Measurements from ENCODE around the gene GPR107. TPM values are rescaled to one million over a fixed set of nuclear protein-coding genes. Genes with fewer than 3 reads are reported as not detected.
A peak's percentile ranks its signal among the peaks of the same experiment; 100 is the strongest.

The GPR107 gene
- polyA plus RNA-seq, 2 of the 4 experiments (the other 2 are of a cell fraction) = 28.1 to 45.1 TPM

DNA sequence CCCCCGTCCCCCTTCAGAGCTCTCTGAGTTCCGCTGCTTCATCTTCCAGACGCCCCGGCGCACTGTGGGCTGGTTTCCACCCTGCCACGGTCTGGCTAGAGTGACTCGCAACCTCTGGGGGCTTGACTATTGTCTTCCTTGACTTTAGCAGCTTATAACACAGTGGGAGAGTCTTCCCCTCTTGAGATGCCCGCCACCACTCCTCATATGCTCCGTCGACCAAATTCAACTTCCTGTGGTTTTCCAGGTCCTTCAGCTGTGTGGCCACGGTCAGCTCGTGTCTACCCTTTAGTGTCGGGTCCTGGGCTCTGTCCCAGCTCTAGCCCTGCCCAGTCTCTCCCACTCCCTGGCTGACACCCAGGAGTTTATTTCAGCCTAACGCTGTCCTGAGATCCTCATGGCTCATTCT is 90.3 kb downstream of the GPR107 start:
- ChIA-PET POLR2A (no interaction called here), CTCF (interaction anchor here (1.1 to 1.3 kb wide), 3 partner anchors 36 to 260 kb away, joined by 3 to 5 read pairs (median 4); no protein-coding TSS in a partner anchor)
- no peak for TF ChIP-seq JUNB (IDR thresholded peaks at IDR 0.05)
- TF ChIP-seq ZNF302 (CRISPR knock-in tag; IDR thresholded peaks at IDR 0.05) = no peak
- TF ChIP-seq PHF8 (IDR thresholded peaks at IDR 0.05; ENCODE audit: borderline replicate concordance, low read depth) = no peak
- TF ChIP-seq SMC3 (IDR thresholded peaks at IDR 0.05) = no peak
- no peak for TF ChIP-seq USF2 (IDR thresholded peaks at IDR 0.05)
- no peak for TF ChIP-seq POLR2AphosphoS2 (conservative IDR thresholded peaks at IDR 0.05; ENCODE audit: low read length)
- TF ChIP-seq ZC3H11A (IDR thresholded peaks at IDR 0.05) = no peak
- no peak for TF ChIP-seq KDM5A (IDR thresholded peaks at IDR 0.05)
- no peak for TF ChIP-seq CHD4 (IDR thresholded peaks at IDR 0.05; ENCODE audit: borderline replicate concordance)
- TF ChIP-seq, protein P1, sequence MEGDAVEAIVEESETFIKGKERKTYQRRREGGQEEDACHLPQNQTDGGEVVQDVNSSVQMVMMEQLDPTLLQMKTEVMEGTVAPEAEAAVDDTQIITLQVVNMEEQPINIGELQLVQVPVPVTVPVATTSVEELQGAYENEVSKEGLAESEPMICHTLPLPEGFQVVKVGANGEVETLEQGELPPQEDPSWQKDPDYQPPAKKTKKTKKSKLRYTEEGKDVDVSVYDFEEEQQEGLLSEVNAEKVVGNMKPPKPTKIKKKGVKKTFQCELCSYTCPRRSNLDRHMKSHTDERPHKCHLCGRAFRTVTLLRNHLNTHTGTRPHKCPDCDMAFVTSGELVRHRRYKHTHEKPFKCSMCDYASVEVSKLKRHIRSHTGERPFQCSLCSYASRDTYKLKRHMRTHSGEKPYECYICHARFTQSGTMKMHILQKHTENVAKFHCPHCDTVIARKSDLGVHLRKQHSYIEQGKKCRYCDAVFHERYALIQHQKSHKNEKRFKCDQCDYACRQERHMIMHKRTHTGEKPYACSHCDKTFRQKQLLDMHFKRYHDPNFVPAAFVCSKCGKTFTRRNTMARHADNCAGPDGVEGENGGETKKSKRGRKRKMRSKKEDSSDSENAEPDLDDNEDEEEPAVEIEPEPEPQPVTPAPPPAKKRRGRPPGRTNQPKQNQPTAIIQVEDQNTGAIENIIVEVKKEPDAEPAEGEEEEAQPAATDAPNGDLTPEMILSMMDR (IDR thresholded peaks at IDR 0.05) = no peak
- TF ChIP-seq MYC (IDR thresholded peaks at IDR 0.05; ENCODE audit: borderline replicate concordance, low read length) = no peak
- TF ChIP-seq EHF (CRISPR knock-in tag; IDR thresholded peaks at IDR 0.05) = no peak
- TF ChIP-seq FOSB (CRISPR knock-in tag; IDR thresholded peaks at IDR 0.05) = no peak
- TF ChIP-seq ELK1 (IDR thresholded peaks at IDR 0.05; ENCODE audit: low read depth, low read length) = no peak
- TF ChIP-seq NFE2L2 (conservative IDR thresholded peaks at IDR 0.05; ENCODE audit: low read length) = no peak
- TF ChIP-seq EP300 (IDR thresholded peaks at IDR 0.05) = no peak
- TF ChIP-seq CEBPB (IDR thresholded peaks at IDR 0.05) = no peak
- TF ChIP-seq RNF2 (IDR thresholded peaks at IDR 0.05; ENCODE audit: borderline replicate concordance, low read depth) = no peak
- no peak overlapping the region for H3K27ac ChIP-seq
- H3K4me1 ChIP-seq = no peaks in the 10 kb centered on the region
- no peak for DNase-seq (ENCODE audit: low read depth in 1 of 2, low spot score in 1 of 2)
- no peaks in the 10 kb centered on the region for H3K9me3 ChIP-seq
- ATAC-seq = peak in 1 of 2 experiments; percentile 30; a peak in 2 of 6 replicates
- H3K4me3 ChIP-seq = no peak overlapping the region
- 81% methylated on average over 14 of the region's 14 CpGs for WGBS (ENCODE audit: missing lambda C conversion rate)
- FAIRE-seq = no peak
- no peak overlapping the region for H3K4me2 ChIP-seq

DNA sequence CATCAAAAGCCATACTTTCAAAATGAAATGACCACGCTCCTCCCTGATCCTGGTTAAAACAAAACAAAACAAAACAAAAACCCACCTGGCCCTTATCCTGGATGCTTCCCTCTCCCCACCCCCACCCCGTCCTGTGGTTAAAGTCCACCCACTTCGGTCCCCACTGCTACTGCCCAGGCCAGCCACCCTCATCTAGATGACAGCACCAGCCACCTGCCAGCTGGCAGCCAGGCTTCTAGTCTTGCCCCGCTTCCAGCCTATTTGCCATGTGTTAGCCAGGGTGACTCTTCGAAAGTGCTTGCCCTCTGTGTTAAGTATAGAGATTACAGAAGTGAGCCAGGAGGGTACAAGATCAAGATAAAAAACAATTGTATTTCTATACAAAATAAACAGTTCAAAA is 91.0 kb downstream of the GPR107 start:
- Histone ChIP-seq H3K4me3 (no peak overlapping the region), H3K4me2 (no peak overlapping the region), H3K9me3 (no peaks in the 10 kb centered on the region), H3K4me1 (no peaks in the 10 kb centered on the region), H3K27ac (no peak overlapping the region)
- ChIA-PET POLR2A (no interaction called here), CTCF (interaction anchor here (1.2 to 1.3 kb wide), 3 partner anchors 37 to 199 kb away, joined by 3 to 4 read pairs (median 3); no protein-coding TSS in a partner anchor)
- 62% methylated on average over 5 of the region's 5 CpGs for WGBS (ENCODE audit: missing lambda C conversion rate)
- ATAC-seq (no peak), FAIRE-seq (no peak), DNase-seq (ENCODE audit: low read depth in 1 of 2, low spot score in 1 of 2) (no peak)
- no peak for TF ChIP-seq CEBPB (IDR thresholded peaks at IDR 0.05)
- TF ChIP-seq FOSL2 (IDR thresholded peaks at IDR 0.05) = no peak
- no peak for TF ChIP-seq FOSL2 (CRISPR knock-in tag; IDR thresholded peaks at IDR 0.05)
- TF ChIP-seq POLR2AphosphoS2 (conservative IDR thresholded peaks at IDR 0.05; ENCODE audit: low read length) = no peak
- no peak for TF ChIP-seq CBX8 (IDR thresholded peaks at IDR 0.05)
- TF ChIP-seq RNF2 (IDR thresholded peaks at IDR 0.05; ENCODE audit: borderline replicate concordance, low read depth) = no peak
- no peak for TF ChIP-seq USF2 (IDR thresholded peaks at IDR 0.05)
- no peak for TF ChIP-seq RFX5 (IDR thresholded peaks at IDR 0.05)
- no peak for TF ChIP-seq POLR2A (IDR thresholded peaks at IDR 0.05; ENCODE audit: low read length)
- no peak for TF ChIP-seq NPAS2 (CRISPR knock-in tag; IDR thresholded peaks at IDR 0.05; ENCODE audit: borderline replicate concordance)
- TF ChIP-seq CBX2 (IDR thresholded peaks at IDR 0.05; ENCODE audit: borderline replicate concordance, low read depth) = no peak
- TF ChIP-seq, protein P2, sequence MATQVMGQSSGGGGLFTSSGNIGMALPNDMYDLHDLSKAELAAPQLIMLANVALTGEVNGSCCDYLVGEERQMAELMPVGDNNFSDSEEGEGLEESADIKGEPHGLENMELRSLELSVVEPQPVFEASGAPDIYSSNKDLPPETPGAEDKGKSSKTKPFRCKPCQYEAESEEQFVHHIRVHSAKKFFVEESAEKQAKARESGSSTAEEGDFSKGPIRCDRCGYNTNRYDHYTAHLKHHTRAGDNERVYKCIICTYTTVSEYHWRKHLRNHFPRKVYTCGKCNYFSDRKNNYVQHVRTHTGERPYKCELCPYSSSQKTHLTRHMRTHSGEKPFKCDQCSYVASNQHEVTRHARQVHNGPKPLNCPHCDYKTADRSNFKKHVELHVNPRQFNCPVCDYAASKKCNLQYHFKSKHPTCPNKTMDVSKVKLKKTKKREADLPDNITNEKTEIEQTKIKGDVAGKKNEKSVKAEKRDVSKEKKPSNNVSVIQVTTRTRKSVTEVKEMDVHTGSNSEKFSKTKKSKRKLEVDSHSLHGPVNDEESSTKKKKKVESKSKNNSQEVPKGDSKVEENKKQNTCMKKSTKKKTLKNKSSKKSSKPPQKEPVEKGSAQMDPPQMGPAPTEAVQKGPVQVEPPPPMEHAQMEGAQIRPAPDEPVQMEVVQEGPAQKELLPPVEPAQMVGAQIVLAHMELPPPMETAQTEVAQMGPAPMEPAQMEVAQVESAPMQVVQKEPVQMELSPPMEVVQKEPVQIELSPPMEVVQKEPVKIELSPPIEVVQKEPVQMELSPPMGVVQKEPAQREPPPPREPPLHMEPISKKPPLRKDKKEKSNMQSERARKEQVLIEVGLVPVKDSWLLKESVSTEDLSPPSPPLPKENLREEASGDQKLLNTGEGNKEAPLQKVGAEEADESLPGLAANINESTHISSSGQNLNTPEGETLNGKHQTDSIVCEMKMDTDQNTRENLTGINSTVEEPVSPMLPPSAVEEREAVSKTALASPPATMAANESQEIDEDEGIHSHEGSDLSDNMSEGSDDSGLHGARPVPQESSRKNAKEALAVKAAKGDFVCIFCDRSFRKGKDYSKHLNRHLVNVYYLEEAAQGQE (IDR thresholded peaks at IDR 0.05) = no peak
- TF ChIP-seq SMC3 (IDR thresholded peaks at IDR 0.05) = no peak
- no peak for TF ChIP-seq HOXB13 (CRISPR knock-in tag; IDR thresholded peaks at IDR 0.05; ENCODE audit: low read depth)
- TF ChIP-seq HDAC2 (IDR thresholded peaks at IDR 0.05) = no peak
- TF ChIP-seq HEYL (CRISPR knock-in tag; IDR thresholded peaks at IDR 0.05) = no peak

Measured in A549 (cell line).